Esophagus squamous epithelium (tissue), 5 donors: ENCODE results near the gene PTPN6. TPM values are rescaled to one million over a fixed set of nuclear protein-coding genes. Genes with fewer than 3 reads are reported as not detected.

Experiments used
- DNase-seq: peaks from one replicate; lab custom pipeline; 2025; lab: John Stamatoyannopoulos, UW
- H3K27ac ChIP-seq, 4 donors: fragments of 200-600 bp; sonication (generic); one replicate each; pipeline ENCODE4 v1.5.1; 2016 to 2019; ENCODE audit warnings: mild to moderate bottlenecking in 1 of 4
- H3K27me3 ChIP-seq, 4 donors: fragments of 200-600 bp; sonication (generic); 1 replicate in 3 of 4; 2 replicates in 1 of 4; pipeline versions ENCODE4 v1.5.1 to v1.6.0; 2017 to 2021; ENCODE audit warnings: antibody characterized with exemption in 1 of 4
- H3K36me3 ChIP-seq, 3 donors: fragments of 200-600 bp; sonication (generic); one replicate each; pipeline ENCODE4 v1.5.1; 2016 to 2019
- H3K4me1 ChIP-seq, 3 donors: fragments of 200-600 bp; sonication (generic); one replicate each; pipeline ENCODE4 v1.5.1; 2017 to 2019
- H3K4me3 ChIP-seq, 4 donors: fragments of 200-600 bp; sonication (generic); 1 replicate in 3 of 4; 2 replicates in 1 of 4; pipeline ENCODE4 v1.5.1; 2016 to 2019; ENCODE audit warnings: mild to moderate bottlenecking in 2 of 4, moderate library complexity in 1 of 4
- H3K9me3 ChIP-seq, 3 donors: fragments of 200-600 bp; sonication (generic); one replicate each; pipeline ENCODE4 v1.5.1; 2016 to 2019
- CTCF ChIP-seq, 6 experiments: fragments of 450-650 bp in 4 of 6; fragments of 200-600 bp in 2 of 6; sonication (generic) in 2 of 6; IDR thresholded peaks; one replicate each; pipeline ENCODE4 v1.5.1; 2016 to 2019; ENCODE audit warnings: antibody characterized with exemption in 6 of 6, mild to moderate bottlenecking in 4 of 6, moderate library complexity in 4 of 6
- POLR2A ChIP-seq, 4 donors: fragments of 450-650 bp; IDR thresholded peaks; one replicate each; pipeline ENCODE4 v1.6.1; 2017; ENCODE audit warnings: antibody characterized with exemption in 4 of 4, mild to moderate bottlenecking in 4 of 4, moderate library complexity in 3 of 4
- WGBS, 2 donors: methylation state at CpG; one replicate each; pipeline ENCODE4 v1.1.5; 2018; 5-methylcytosine and 5-hydroxymethylcytosine counted together
- intact Hi-C: fragments of 100-400 bp; cut with DNase I; formaldehyde crosslinking; loops from one replicate; pipeline ENCODE4 v1.15.0; 2022
- total RNA-seq, 4 donors: library from RNA; depleted of rRNA; stranded (reverse); fragments of >200 nt; gene quantifications; one replicate each; pipeline ENCODE4 v1.1.0, GENCODE V29; 2016
- donor health status: DM: yes; HTN: yes; CAD: no.

PTPN6 gene
- total RNA-seq, 4 donors from 2014 or later: 11.0 to 29.7 (median 21.5) TPM

GRCh38 chr12:6919588-6919987, 31.6 kb upstream of the PTPN6 start:
- Histone ChIP-seq H3K27ac (no peak overlapping the region), H3K9me3 (no peaks in the 10 kb centered on the region), H3K4me1 (peaks cover 13 to 27% (median 16%) of the 10 kb centered on the region in 3 donors), H3K36me3 (peaks cover 0 to 48% (median 0%) of the 10 kb centered on the region in 3 donors), H3K4me3 (no peak overlapping the region), H3K27me3 (no peaks in the 10 kb centered on the region)
- intact Hi-C loops: no loop called here
- 38 to 52% methylated on average over 6 to 7 of the region's 7 CpGs for WGBS, 2 donors
- DNase-seq: no peak
- no peak for TF ChIP-seq CTCF (IDR thresholded peaks at IDR 0.05)
- no peak for TF ChIP-seq POLR2A (IDR thresholded peaks at IDR 0.05)

GRCh38 chr12:6921539-6921938, 29.6 kb upstream of the PTPN6 start:
- TF ChIP-seq CTCF (IDR thresholded peaks at IDR 0.05) (no peak), POLR2A (IDR thresholded peaks at IDR 0.05) (no peak)
- intact Hi-C loops: loop anchor here (10.0 kb wide), 1 partner anchor 47 kb away; the partner anchor contains the start of gene SPSB2
- no peaks in the 10 kb centered on the region for H3K27me3 ChIP-seq
- WGBS, 2 donors: 74 to 89% methylated on average over 7 of the region's 7 CpGs
- no peaks in the 10 kb centered on the region for H3K9me3 ChIP-seq
- peaks cover 26 to 29% (median 27%) of the 10 kb centered on the region in 3 donors for H3K4me1 ChIP-seq
- no peak overlapping the region for H3K4me3 ChIP-seq
- peaks cover 0 to 43% (median 0%) of the 10 kb centered on the region in 3 donors for H3K36me3 ChIP-seq
- H3K27ac ChIP-seq: peak overlapping the region in 1 of 4 donors; percentile 34
- no peak for DNase-seq

- H3K36me3 ChIP-seq: peaks cover 0 to 35% (median 0%) of the 10 kb centered on the region in 3 donors
- TF ChIP-seq CTCF (IDR thresholded peaks at IDR 0.05) (no peak), POLR2A (IDR thresholded peaks at IDR 0.05) (no peak)
- H3K27me3 ChIP-seq: no peaks in the 10 kb centered on the region
- intact Hi-C loops: loop anchor here (10.0 kb wide), 1 partner anchor 47 kb away; the partner anchor contains the start of gene SPSB2
- WGBS, 2 donors: 62 to 84% methylated on average over 7 to 9 of the region's 9 CpGs
- H3K9me3 ChIP-seq: no peaks in the 10 kb centered on the region
- peaks cover 31 to 36% (median 33%) of the 10 kb centered on the region in 3 donors for H3K4me1 ChIP-seq
- no peak for DNase-seq
- no peak overlapping the region for H3K4me3 ChIP-seq
- H3K27ac ChIP-seq: peak overlapping the region in 1 of 4 donors; percentile 32
These were observed 28.9 kb upstream of the PTPN6 start for GRCh38 chr12:6921996-6922946.

- Histone ChIP-seq H3K4me3 (no peak overlapping the region), H3K27ac (no peak overlapping the region), H3K27me3 (no peaks in the 10 kb centered on the region), H3K9me3 (no peaks in the 10 kb centered on the region), H3K36me3 (peaks cover 0 to 26% (median 0%) of the 10 kb centered on the region in 3 donors), H3K4me1 (peaks cover 31 to 38% (median 33%) of the 10 kb centered on the region in 3 donors)
- intact Hi-C loops: loop anchor here (10.0 kb wide), 1 partner anchor 48 kb away; the partner anchor contains the start of gene SPSB2
- no peak for TF ChIP-seq POLR2A (IDR thresholded peaks at IDR 0.05)
- TF ChIP-seq CTCF (IDR thresholded peaks at IDR 0.05): no peak
- 80 to 82% methylated on average over 10 of the region's 10 CpGs for WGBS, 2 donors
- DNase-seq: no peak
These were observed 28.0 kb upstream of the PTPN6 start for GRCh38 chr12:6923003-6923732.
